ENCODE measurements around the gene TRAF7.
"Not testable (repeated sequence)": the region's sequence is repeated elsewhere in the genome, so short reads cannot be mapped to it uniquely, and the experiment has no call there.

TRAF7 gene

GRCh38 chr16:2124694-2125444 is 30.7 kb upstream of the TRAF7 start:
- H3K9me3 Mint-ChIP-seq; H3K4me3 Mint-ChIP-seq; ATAC-seq (replicated peaks; ENCODE audit: extremely low read depth, poor library complexity, severe bottlenecking); DNase-seq (ENCODE audit: low spot score in 2 of 2); H3K36me3 Mint-ChIP-seq (ENCODE audit: insufficient read depth); H3K27ac Mint-ChIP-seq (ENCODE audit: low read depth); H3K27me3 Mint-ChIP-seq: not testable (repeated sequence)
- H3K4me1 Mint-ChIP-seq, result peaks cover 19% of the 10 kb centered on the region

- H3K36me3 Mint-ChIP-seq (ENCODE audit: insufficient read depth); H3K9me3 Mint-ChIP-seq; ATAC-seq (replicated peaks; ENCODE audit: extremely low read depth, poor library complexity, severe bottlenecking); H3K27me3 Mint-ChIP-seq; H3K4me3 Mint-ChIP-seq; H3K27ac Mint-ChIP-seq (ENCODE audit: low read depth); DNase-seq (ENCODE audit: low spot score in 2 of 2): not testable (repeated sequence)
- H3K4me1 Mint-ChIP-seq, result peaks cover 13% of the 10 kb centered on the region
These were observed 30.0 kb upstream of the TRAF7 start for GRCh38 chr16:2125609-2126008.

- H3K27me3 Mint-ChIP-seq; H3K27ac Mint-ChIP-seq (ENCODE audit: low read depth); H3K36me3 Mint-ChIP-seq (ENCODE audit: insufficient read depth); DNase-seq (ENCODE audit: low spot score in 2 of 2); H3K4me3 Mint-ChIP-seq; ATAC-seq (replicated peaks; ENCODE audit: extremely low read depth, poor library complexity, severe bottlenecking); H3K4me1 Mint-ChIP-seq; H3K9me3 Mint-ChIP-seq: not testable (repeated sequence)
These were observed 29.3 kb upstream of the TRAF7 start for GRCh38 chr16:2126161-2126743.

- DNase-seq (ENCODE audit: low spot score in 2 of 2); ATAC-seq (replicated peaks; ENCODE audit: extremely low read depth, poor library complexity, severe bottlenecking); H3K36me3 Mint-ChIP-seq (ENCODE audit: insufficient read depth); H3K27ac Mint-ChIP-seq (ENCODE audit: low read depth); H3K27me3 Mint-ChIP-seq; H3K4me1 Mint-ChIP-seq; H3K9me3 Mint-ChIP-seq: not testable (repeated sequence)
- H3K4me3 Mint-ChIP-seq, result peak overlapping the region; percentile 43
These were observed 28.5 kb upstream of the TRAF7 start for GRCh38 chr16:2126928-2127556.

GRCh38 chr16:2127630-2128280 is 27.8 kb upstream of the TRAF7 start:
- not testable (repeated sequence) for H3K36me3 Mint-ChIP-seq (ENCODE audit: insufficient read depth); H3K27me3 Mint-ChIP-seq; DNase-seq (ENCODE audit: low spot score in 2 of 2); H3K4me3 Mint-ChIP-seq; H3K4me1 Mint-ChIP-seq; H3K9me3 Mint-ChIP-seq; ATAC-seq (replicated peaks; ENCODE audit: extremely low read depth, poor library complexity, severe bottlenecking)
- peak overlapping the region; percentile 38 for H3K27ac Mint-ChIP-seq (ENCODE audit: low read depth)

- H3K9me3 Mint-ChIP-seq; H3K27me3 Mint-ChIP-seq; H3K27ac Mint-ChIP-seq (ENCODE audit: low read depth); H3K4me3 Mint-ChIP-seq; DNase-seq (ENCODE audit: low spot score in 2 of 2); H3K4me1 Mint-ChIP-seq; ATAC-seq (replicated peaks; ENCODE audit: extremely low read depth, poor library complexity, severe bottlenecking); H3K36me3 Mint-ChIP-seq (ENCODE audit: insufficient read depth): not testable (repeated sequence)
These were observed 26.3 kb upstream of the TRAF7 start for GRCh38 chr16:2129251-2129650.

GRCh38 chr16:2129890-2130447 is 25.6 kb upstream of the TRAF7 start:
- not testable (repeated sequence) for H3K4me1 Mint-ChIP-seq; H3K9me3 Mint-ChIP-seq; H3K27ac Mint-ChIP-seq (ENCODE audit: low read depth); DNase-seq (ENCODE audit: low spot score in 2 of 2); H3K27me3 Mint-ChIP-seq; ATAC-seq (replicated peaks; ENCODE audit: extremely low read depth, poor library complexity, severe bottlenecking); H3K36me3 Mint-ChIP-seq (ENCODE audit: insufficient read depth); H3K4me3 Mint-ChIP-seq

GRCh38 chr16:2133797-2134196 is 21.8 kb upstream of the TRAF7 start:
- H3K27me3 Mint-ChIP-seq; ATAC-seq (replicated peaks; ENCODE audit: extremely low read depth, poor library complexity, severe bottlenecking); H3K4me3 Mint-ChIP-seq; DNase-seq (ENCODE audit: low spot score in 2 of 2); H3K9me3 Mint-ChIP-seq; H3K27ac Mint-ChIP-seq (ENCODE audit: low read depth); H3K4me1 Mint-ChIP-seq; H3K36me3 Mint-ChIP-seq (ENCODE audit: insufficient read depth): not testable (repeated sequence)

- not testable (repeated sequence) for DNase-seq (ENCODE audit: low spot score in 2 of 2); H3K27me3 Mint-ChIP-seq; H3K4me1 Mint-ChIP-seq
These were observed 20.5 kb upstream of the TRAF7 start for GRCh38 chr16:2135071-2135470.

GRCh38 chr16:2135770-2136490 is 19.7 kb upstream of the TRAF7 start, which contains the start of gene PKD1:
TSS of gene PKD1 (minus strand) at chr16:2135898. CDS start at chr16:2135689, 209 bp downstream.
- peak within 1 kb of the TSS; percentile 58 for H3K27ac Mint-ChIP-seq (ENCODE audit: low read depth)
- H3K36me3 Mint-ChIP-seq (ENCODE audit: insufficient read depth), result peaks cover 14% of the 10 kb centered on the region
- peaks cover 14% of the 10 kb centered on the region for H3K4me1 Mint-ChIP-seq
- H3K9me3 Mint-ChIP-seq, H3K27me3 Mint-ChIP-seq: not testable (repeated sequence)
- peak; percentile 98 for DNase-seq (ENCODE audit: low spot score in 2 of 2)
- H3K4me3 Mint-ChIP-seq, result peak within 1 kb of the TSS; percentile 85
- ATAC-seq (replicated peaks; ENCODE audit: extremely low read depth, poor library complexity, severe bottlenecking), result peak; percentile 58

More at GRCh38 chr16:2135071-2135470, 20.5 kb upstream of the TRAF7 start:
- not testable (repeated sequence) for H3K36me3 Mint-ChIP-seq (ENCODE audit: insufficient read depth); ATAC-seq (replicated peaks; ENCODE audit: extremely low read depth, poor library complexity, severe bottlenecking); H3K27ac Mint-ChIP-seq (ENCODE audit: low read depth); H3K9me3 Mint-ChIP-seq
- H3K4me3 Mint-ChIP-seq, result peak overlapping the region; percentile 66

GRCh38 chr16:2142942-2143877 is 12.4 kb upstream of the TRAF7 start:
- no peak overlapping the region for H3K4me3 Mint-ChIP-seq
- H3K36me3 Mint-ChIP-seq (ENCODE audit: insufficient read depth), result peaks cover 8% of the 10 kb centered on the region
- ATAC-seq (replicated peaks; ENCODE audit: extremely low read depth, poor library complexity, severe bottlenecking) (no peak), DNase-seq (ENCODE audit: low spot score in 2 of 2) (no peak)
- H3K4me1 Mint-ChIP-seq, result peaks cover 6% of the 10 kb centered on the region
- H3K27me3 Mint-ChIP-seq, result no peaks in the 10 kb centered on the region
- no peak overlapping the region for H3K27ac Mint-ChIP-seq (ENCODE audit: low read depth)
- H3K9me3 Mint-ChIP-seq, result no peaks in the 10 kb centered on the region
